Pancreas (tissue), 10 donors: ENCODE measurements around the gene RICTOR. TPM values are rescaled to one million over a fixed set of nuclear protein-coding genes. Genes with fewer than 3 reads are reported as not detected.

ENCODE experiments used
- ATAC-seq, 4 donors: fragments of 200-7000 bp; cut with Tn5 transposase; one replicate each; pipeline versions ENCODE4 v1.8.0 to v1.9.1; 2020; ENCODE audit warnings: mild to moderate bottlenecking in 4 of 4, moderate library complexity in 4 of 4
- DNase-seq, 6 donors: peaks; one replicate each; pipeline ENCODE4 v3.0.0-alpha.2; 2020
- FAIRE-seq: peaks from 2 replicates; lab custom pipeline; 2012; peaks lifted over from hg19 to GRCh38; lab: Jason Lieb, UNC
- H3K27ac ChIP-seq, 4 donors: fragments of 200-600 bp; sonication (generic); 1 replicate in 3 of 4; 2 replicates in 1 of 4; pipeline versions ENCODE4 v1.5.0 to v1.8.0; 2020
- H3K27me3 ChIP-seq, 4 donors: fragments of 200-600 bp; one replicate each; pipeline ENCODE4 v1.8.0; 2021
- H3K36me3 ChIP-seq, 3 donors: fragments of 200-600 bp; sonication (generic) in 1 of 3; one replicate each; pipeline versions ENCODE4 v1.5.0 to v1.8.0; 2020 to 2021
- H3K4me1 ChIP-seq, 3 donors: fragments of 200-600 bp; one replicate each; pipeline ENCODE4 v1.8.0; 2021
- H3K4me3 ChIP-seq, 4 donors: fragments of 200-600 bp; sonication (generic) in 2 of 4; one replicate each; pipeline versions ENCODE4 v1.5.0 to v1.8.0; 2020 to 2021
- H3K9me3 ChIP-seq, 4 donors: fragments of 200-600 bp; one replicate each; pipeline ENCODE4 v1.8.0; 2021
- WGBS, 2 donors: extraction: QIAGEN DNeasy Blood & Tissue Kit; methylation state at CpG; one replicate each; pipeline ENCODE4 v1.1.7; 2013; 5-methylcytosine and 5-hydroxymethylcytosine counted together
- intact Hi-C, 3 donors: fragments of 100-400 bp; cut with DNase I; formaldehyde crosslinking; loops; one replicate each; pipeline versions ENCODE4 v1.11.1 to v1.14.2; 2022
- polyA plus RNA-seq, 2 donors: library from polyadenylated mRNA; stranded (reverse); fragments of 200-250 nt; gene quantifications; one replicate each; pipeline ENCODE4 v1.2.3, GENCODE V29; 2013
- total RNA-seq, 6 donors: library from RNA; stranded (reverse); fragmentation: NEBNext Ultra II Directional in 4 of 6; extraction: Animal tissue kit (Norgen Biotek cat#: 25700) in 4 of 6; gene quantifications; one replicate each; pipeline versions ENCODE4 v1.2.1 to v1.2.4, GENCODE V29; 2021 to 2023
- TF ChIP-seq, protein P1 (sequence below), 4 donors: fragments of 200-600 bp; sonication (generic) in 3 of 4; IDR thresholded peaks; one replicate each; pipeline versions ENCODE4 v1.5.0 to v1.8.0; 2021; ENCODE audit warnings: antibody characterized with exemption in 4 of 4
- donor health status: healthy with polysubstance abuse.
- donor health status: DM: no; HTN: no; CAD: no; lungs with moderate emphysema.
- donor health status: DM: no; HTN: no; CAD: no.
- donor health status: control.
- donor health status: control.
- donor health status: Bipolar disorder and iron deficiency.
- donor health status: DM: yes; HTN: yes; CAD: no.
- donor health status: DM: no; HTN: no; CAD: no.
- donor health status: DM: no; HTN: no; CAD: no.
- donor health status: DM: yes; HTN: yes; CAD: no.

The RICTOR gene
- total and polyA plus RNA-seq, 8 donors = 4.2 to 23.0 (median 14.1) TPM

DNA sequence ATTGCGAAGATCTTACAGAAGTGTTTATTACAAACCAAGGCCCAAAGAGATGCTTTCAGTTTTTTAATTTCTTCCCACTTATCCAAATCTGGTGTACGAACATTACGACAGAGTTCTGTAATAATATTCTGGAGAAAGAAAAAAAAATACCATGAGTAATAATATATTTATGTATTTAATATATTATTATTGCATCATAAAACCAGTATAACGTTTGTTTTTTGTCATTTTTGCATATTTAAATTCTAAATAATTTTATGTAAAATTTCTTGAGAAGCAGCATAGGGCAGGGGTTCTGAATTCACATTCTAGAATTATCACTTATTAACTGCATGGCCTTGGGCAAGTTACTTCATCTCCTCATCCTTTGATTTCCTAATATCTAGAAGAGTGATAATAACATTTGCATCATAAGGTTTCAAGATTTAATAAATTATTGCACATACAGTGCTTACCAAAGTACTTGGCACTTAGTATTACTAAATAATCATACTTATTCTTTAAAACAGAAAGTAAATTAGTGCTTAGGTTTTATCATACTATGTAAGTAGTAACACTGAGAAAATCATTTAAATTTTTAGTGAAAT, 120.7 kb downstream of the RICTOR start:
- DNase-seq = no peak
- Histone ChIP-seq H3K9me3 (no peaks in the 10 kb centered on the region), H3K4me1 (no peaks in the 10 kb centered on the region), H3K27ac (no peak overlapping the region), H3K36me3 (peaks cover 0 to 69% (median 17%) of the 10 kb centered on the region in 3 donors), H3K27me3 (no peaks in the 10 kb centered on the region), H3K4me3 (no peak overlapping the region)
- intact Hi-C loops = no loop called here
- TF ChIP-seq, protein P1, sequence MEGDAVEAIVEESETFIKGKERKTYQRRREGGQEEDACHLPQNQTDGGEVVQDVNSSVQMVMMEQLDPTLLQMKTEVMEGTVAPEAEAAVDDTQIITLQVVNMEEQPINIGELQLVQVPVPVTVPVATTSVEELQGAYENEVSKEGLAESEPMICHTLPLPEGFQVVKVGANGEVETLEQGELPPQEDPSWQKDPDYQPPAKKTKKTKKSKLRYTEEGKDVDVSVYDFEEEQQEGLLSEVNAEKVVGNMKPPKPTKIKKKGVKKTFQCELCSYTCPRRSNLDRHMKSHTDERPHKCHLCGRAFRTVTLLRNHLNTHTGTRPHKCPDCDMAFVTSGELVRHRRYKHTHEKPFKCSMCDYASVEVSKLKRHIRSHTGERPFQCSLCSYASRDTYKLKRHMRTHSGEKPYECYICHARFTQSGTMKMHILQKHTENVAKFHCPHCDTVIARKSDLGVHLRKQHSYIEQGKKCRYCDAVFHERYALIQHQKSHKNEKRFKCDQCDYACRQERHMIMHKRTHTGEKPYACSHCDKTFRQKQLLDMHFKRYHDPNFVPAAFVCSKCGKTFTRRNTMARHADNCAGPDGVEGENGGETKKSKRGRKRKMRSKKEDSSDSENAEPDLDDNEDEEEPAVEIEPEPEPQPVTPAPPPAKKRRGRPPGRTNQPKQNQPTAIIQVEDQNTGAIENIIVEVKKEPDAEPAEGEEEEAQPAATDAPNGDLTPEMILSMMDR (IDR thresholded peaks at IDR 0.05) = no peak
- no peak for ATAC-seq
- WGBS, 2 donors = 90 to 93% methylated on average over 4 of the region's 4 CpGs
- peak; percentile 72 for FAIRE-seq

- Histone ChIP-seq H3K27me3 (no peaks in the 10 kb centered on the region), H3K36me3 (peaks cover 0 to 79% (median 22%) of the 10 kb centered on the region in 3 donors), H3K4me1 (no peaks in the 10 kb centered on the region), H3K27ac (no peak overlapping the region), H3K4me3 (no peak overlapping the region), H3K9me3 (no peaks in the 10 kb centered on the region)
- TF ChIP-seq, protein P1 (IDR thresholded peaks at IDR 0.05) = no peak
- intact Hi-C loops = no loop called here
- DNase-seq = no peak
- FAIRE-seq = no peak
- ATAC-seq = no peak
Observed at GRCh38 chr5:38948501-38948900, 125.7 kb downstream of the RICTOR start.

- WGBS, 2 donors = 58 to 61% methylated on average over 4 of the region's 4 CpGs
- H3K27me3 ChIP-seq = no peaks in the 10 kb centered on the region
- H3K4me3 ChIP-seq = no peak overlapping the region
- no peaks in the 10 kb centered on the region for H3K9me3 ChIP-seq
- no peak for DNase-seq
- no peak for FAIRE-seq
- H3K36me3 ChIP-seq = peaks cover 0 to 51% (median 13%) of the 10 kb centered on the region in 3 donors
- TF ChIP-seq, protein P1 (IDR thresholded peaks at IDR 0.05) = no peak
- no peaks in the 10 kb centered on the region for H3K4me1 ChIP-seq
- ATAC-seq = no peak
- intact Hi-C loops = no loop called here
- no peak overlapping the region for H3K27ac ChIP-seq
Observed at GRCh38 chr5:38944282-38944681, 129.9 kb downstream of the RICTOR start.

- TF ChIP-seq, protein P1 (IDR thresholded peaks at IDR 0.05) = no peak
- Histone ChIP-seq H3K9me3 (no peaks in the 10 kb centered on the region), H3K4me1 (no peaks in the 10 kb centered on the region), H3K27me3 (no peaks in the 10 kb centered on the region), H3K27ac (no peak overlapping the region), H3K4me3 (no peak overlapping the region), H3K36me3 (peaks cover 0 to 43% (median 13%) of the 10 kb centered on the region in 3 donors)
- DNase-seq (no peak), FAIRE-seq (no peak), ATAC-seq (no peak)
- intact Hi-C loops = no loop called here
- 93 to 99% methylated on average over 2 of the region's 2 CpGs for WGBS, 2 donors
Observed at GRCh38 chr5:38941912-38942311, 132.3 kb downstream of the RICTOR start.

- peaks cover 0 to 28% (median 13%) of the 10 kb centered on the region in 3 donors for H3K36me3 ChIP-seq
- TF ChIP-seq, protein P1 (IDR thresholded peaks at IDR 0.05) = no peak
- DNase-seq (no peak), ATAC-seq (no peak), FAIRE-seq (no peak)
- WGBS, 2 donors = 27 to 57% methylated on average over 2 of the region's 2 CpGs
- H3K4me3 ChIP-seq = no peak overlapping the region
- intact Hi-C loops = no loop called here
- no peak overlapping the region for H3K27ac ChIP-seq
- no peaks in the 10 kb centered on the region for H3K4me1 ChIP-seq
- H3K9me3 ChIP-seq = no peaks in the 10 kb centered on the region
- no peaks in the 10 kb centered on the region for H3K27me3 ChIP-seq
Observed at GRCh38 chr5:38940230-38940858, 133.9 kb downstream of the RICTOR start.
